T-helper 22 cell (primary cell): Measurements from ENCODE around the gene BICDL2.
A peak's percentile ranks its signal among the peaks of the same experiment; 100 is the strongest.

Experiments
- DNase-seq: peaks from one replicate; pipeline ENCODE4 v3.0.0-alpha.2; 2020; ENCODE audit warnings: low read depth

The BICDL2 gene

GRCh38 chr16:3046641-3047386 is 10.1 kb upstream of the BICDL2 start:
- no peak for DNase-seq

GRCh38 chr16:3045758-3046640 is 9.3 kb upstream of the BICDL2 start, which contains the start of gene MMP25:
Gene MMP25 (plus strand): TSS chr16:3046561. CDS start chr16:3046918, 357 bp downstream.
- no peak for DNase-seq

GRCh38 chr16:3044708-3045107 is 8.0 kb upstream of the BICDL2 start:
- no peak for DNase-seq

- DNase-seq, result no peak
Observed at GRCh38 chr16:3042376-3042775, 5.6 kb upstream of the BICDL2 start.

- DNase-seq, result no peak
Observed at GRCh38 chr16:3038896-3039295, 2.2 kb upstream of the BICDL2 start.

- no peak for DNase-seq
Observed at GRCh38 chr16:3038256-3038655, 1.5 kb upstream of the BICDL2 start.

- no peak for DNase-seq
Observed at GRCh38 chr16:3035972-3036725, 595 bp downstream of the BICDL2 start.

GRCh38 chr16:3035289-3035971 is 1.3 kb downstream of the BICDL2 start:
- no peak for DNase-seq

GRCh38 chr16:3032624-3033023 is 4.1 kb downstream of the BICDL2 start:
- no peak for DNase-seq

- DNase-seq, result no peak
Observed at GRCh38 chr16:3030222-3031212, 6.2 kb downstream of the BICDL2 start.

GRCh38 chr16:3029491-3030221 is 7.1 kb downstream of the BICDL2 start:
- DNase-seq, result no peak

- DNase-seq, result no peak
Observed at GRCh38 chr16:3028716-3029319, 7.9 kb downstream of the BICDL2 start.

GRCh38 chr16:3027983-3028715 is 8.6 kb downstream of the BICDL2 start:
- DNase-seq, result peak; percentile 74

- DNase-seq, result no peak
Observed at GRCh38 chr16:3027489-3027795, 9.3 kb downstream of the BICDL2 start.

GRCh38 chr16:3026609-3027488 is 9.9 kb downstream of the BICDL2 start:
- no peak for DNase-seq

GRCh38 chr16:3026003-3026378 is 10.8 kb downstream of the BICDL2 start:
- no peak for DNase-seq

- no peak for DNase-seq
Observed at GRCh38 chr16:3025032-3026002, 11.4 kb downstream of the BICDL2 start.
